ENCODE results near the gene PRM3.

PRM3 gene

DNA sequence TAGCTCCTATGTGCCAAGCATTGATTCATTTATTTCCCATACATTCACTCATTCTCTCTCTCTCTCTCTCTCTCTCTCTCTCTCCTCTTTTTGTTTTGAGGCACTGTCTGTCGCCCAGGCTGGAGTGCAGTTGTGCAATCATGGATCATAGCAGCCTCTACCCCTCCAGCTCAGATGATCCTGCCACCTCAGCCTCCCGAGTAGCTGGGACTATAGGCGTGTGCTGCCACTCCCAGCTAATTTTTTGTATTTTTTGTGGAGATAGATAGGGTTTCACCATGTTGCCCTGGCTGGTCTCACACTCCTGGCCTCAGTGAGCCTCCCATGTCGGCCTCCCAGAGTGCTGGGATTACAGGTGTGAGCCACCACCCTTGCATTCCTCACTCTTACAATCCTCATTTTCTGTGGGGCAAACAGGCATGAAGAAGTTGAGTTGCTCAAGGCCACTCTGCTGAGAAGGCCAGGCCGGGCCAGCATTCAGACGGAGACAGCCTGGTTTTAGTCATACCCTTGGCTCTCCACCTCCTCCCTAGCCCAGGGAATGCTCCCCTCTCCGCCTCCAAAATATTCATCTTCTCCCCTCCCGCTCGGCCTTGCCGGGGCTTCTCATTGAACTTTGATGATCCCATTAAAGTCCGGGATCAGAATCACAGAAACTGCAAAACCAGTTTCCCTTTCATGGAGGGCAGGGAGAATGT lies 3.6 kb upstream of the PRM3 start:
- no peak overlapping the region for H3K27ac ChIP-seq
- TF ChIP-seq, protein P1, sequence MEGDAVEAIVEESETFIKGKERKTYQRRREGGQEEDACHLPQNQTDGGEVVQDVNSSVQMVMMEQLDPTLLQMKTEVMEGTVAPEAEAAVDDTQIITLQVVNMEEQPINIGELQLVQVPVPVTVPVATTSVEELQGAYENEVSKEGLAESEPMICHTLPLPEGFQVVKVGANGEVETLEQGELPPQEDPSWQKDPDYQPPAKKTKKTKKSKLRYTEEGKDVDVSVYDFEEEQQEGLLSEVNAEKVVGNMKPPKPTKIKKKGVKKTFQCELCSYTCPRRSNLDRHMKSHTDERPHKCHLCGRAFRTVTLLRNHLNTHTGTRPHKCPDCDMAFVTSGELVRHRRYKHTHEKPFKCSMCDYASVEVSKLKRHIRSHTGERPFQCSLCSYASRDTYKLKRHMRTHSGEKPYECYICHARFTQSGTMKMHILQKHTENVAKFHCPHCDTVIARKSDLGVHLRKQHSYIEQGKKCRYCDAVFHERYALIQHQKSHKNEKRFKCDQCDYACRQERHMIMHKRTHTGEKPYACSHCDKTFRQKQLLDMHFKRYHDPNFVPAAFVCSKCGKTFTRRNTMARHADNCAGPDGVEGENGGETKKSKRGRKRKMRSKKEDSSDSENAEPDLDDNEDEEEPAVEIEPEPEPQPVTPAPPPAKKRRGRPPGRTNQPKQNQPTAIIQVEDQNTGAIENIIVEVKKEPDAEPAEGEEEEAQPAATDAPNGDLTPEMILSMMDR (conservative IDR thresholded peaks at IDR 0.05) = no peak

DNA sequence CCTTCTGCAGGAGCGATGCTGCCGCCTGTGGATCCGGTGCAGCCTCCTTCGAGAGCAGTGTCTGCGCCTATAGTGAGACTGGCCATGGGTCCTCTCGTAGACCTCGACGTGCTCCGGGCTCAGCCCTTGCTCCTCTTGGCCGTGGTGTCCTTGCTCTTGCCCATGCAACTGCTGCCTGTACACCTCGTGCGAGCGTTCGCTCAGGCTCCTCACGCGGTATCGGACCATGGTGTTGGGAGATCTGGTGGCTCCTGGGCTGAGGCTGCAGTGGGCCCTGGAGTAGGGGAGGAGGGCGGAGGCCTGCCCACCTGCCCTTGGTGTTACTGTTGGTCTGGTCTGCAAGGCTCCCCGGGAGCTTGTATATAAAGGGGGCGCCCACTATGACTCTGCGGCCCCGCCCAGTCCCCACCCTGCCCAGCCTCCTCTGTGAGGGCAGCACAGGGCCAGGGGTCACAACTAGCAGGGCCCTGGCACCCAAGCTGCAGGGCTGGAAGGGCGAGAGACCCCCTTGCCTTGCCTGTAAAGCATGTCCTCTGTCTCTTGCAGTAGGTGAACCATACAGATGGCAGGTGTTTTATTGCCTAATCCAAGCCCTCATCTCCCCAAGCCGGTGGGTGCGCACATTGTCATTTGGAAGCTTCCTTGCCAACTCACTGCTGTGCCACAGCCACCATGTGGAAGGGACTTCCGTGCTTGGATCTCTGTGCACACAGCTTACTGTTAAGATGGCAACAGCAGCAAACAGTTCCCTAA lies 2.9 kb upstream of the PRM3 start, which contains the start of gene PRM2:
Gene PRM2 (minus strand): TSS at position 338 of the 753 bp plus-strand sequence. CDS start 110 bp downstream, at position 228.
- H3K27ac ChIP-seq = no peak within 1 kb of the TSS
- TF ChIP-seq, protein P1 (conservative IDR thresholded peaks at IDR 0.05) = no peak

DNA sequence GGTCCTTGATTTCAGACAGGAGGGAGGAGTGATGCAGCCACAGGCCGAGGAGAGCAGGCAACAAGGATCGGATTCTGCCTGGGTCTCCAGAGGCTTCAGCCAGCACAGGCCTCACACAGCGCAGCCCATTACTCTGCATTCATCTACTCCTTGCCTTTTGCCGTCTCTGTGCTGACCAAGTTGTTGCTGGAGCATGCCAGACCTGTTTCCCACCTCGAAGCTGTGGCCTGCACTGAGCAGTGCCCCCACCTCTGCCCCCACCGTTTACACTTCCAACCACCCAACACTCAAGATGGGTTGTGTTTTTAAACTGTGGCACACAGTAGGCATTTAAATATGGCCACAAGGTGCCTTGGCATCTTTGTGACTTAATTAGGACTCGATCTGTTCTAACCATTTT lies 1.5 kb upstream of the PRM3 start:
- TF ChIP-seq, protein P1 (conservative IDR thresholded peaks at IDR 0.05) = no peak
- no peak overlapping the region for H3K27ac ChIP-seq

DNA sequence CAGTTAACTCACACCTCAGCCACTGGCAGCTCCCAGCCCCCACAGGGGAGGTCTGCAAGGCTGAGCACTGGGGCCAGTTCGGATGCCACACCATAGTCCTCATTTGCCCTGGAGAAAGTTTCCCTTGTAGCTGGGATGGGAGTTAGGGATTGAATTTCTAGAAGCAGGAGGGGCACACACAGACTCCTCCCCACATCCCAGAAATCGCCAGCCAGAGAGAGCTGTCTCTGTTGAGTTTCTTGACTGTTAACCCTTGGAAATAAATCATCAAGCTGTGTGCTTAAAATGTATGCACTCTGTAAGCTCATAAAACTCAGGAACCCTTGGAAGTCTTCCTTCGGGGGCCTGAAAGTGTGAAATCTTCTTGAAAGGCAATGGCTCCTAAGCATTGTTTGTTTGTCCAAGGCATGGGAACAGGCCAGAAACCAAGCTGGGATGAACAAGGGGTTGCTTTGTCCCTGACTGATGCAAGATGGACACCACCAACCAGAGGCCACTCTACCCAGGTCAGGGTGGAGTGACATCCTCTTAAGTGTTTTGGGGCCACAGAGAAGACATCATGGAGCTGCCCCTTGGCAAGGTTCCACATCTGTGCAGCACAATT lies 394 bp upstream of the PRM3 start:
- no peak overlapping the region for H3K27ac ChIP-seq
- TF ChIP-seq, protein P1 (conservative IDR thresholded peaks at IDR 0.05) = no peak

DNA sequence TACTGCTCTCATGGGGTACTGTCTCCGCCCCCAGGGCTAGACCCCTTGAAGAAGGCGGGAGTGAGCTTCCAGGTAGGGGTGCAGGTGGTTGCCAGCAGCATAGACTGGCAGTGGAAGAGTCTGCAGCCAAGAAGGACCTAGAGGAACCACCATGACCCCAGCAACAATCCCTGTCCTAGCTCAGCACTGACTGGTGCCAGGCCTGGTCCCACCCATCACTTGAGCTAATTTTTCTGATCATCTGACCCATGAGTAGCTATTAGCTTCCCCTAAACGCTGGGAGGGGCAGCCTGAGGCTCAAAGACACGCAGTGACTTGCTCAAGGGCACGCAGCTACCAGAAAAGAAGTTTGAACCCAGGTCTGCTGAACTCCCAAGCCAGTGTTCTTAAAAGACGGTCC lies 945 bp downstream of the PRM3 start:
- H3K27ac ChIP-seq = no peak overlapping the region
- TF ChIP-seq, protein P1 (conservative IDR thresholded peaks at IDR 0.05) = no peak

DNA sequence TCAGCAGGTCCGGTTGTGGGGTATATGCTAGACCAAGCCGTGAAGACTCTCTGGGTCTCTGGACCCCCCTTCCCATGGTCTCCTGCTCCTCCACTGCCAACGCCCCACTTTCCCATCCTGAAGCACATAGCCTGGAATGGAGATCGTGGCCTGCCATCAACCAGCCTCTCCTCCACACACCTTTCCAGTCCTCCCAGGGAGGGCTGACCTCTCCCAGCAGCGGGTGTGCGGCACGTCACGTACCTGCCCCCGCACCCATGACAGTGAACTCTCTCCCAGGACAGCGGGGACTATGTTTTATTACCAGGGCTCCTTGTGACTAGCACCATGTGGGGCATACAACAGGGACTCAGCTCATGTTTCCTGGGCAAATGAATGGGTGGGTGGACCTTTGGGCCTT lies 1.8 kb downstream of the PRM3 start:
- no peak overlapping the region for H3K27ac ChIP-seq
- TF ChIP-seq, protein P1 (conservative IDR thresholded peaks at IDR 0.05) = no peak

DNA sequence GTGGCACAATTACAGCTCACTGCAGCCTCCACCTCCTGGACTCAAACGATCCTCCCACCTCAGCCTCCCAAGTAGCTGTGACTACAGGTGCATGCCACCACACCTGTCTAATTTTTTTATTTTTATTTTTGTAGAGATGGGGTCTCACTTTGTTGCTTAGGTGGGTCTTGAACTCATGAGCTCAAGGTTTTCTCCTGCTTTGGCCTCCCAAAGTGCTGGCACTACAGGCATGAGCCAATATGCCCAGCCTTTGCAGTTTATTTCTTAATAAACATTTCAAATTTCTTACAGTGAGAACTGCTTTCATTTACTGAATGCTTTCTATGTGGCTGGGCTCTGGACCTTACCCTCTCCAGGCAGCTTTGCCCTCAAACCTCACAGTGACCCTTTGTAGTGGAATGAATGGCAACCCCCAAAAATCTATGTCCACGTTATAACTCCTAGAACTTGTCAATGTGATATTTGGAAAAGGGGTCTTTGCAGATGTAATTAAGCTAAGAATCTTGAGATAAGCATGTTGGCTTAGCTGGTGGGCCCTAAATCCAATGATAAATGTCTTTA lies 2.7 kb downstream of the PRM3 start:
- TF ChIP-seq, protein P1 (conservative IDR thresholded peaks at IDR 0.05) = no peak
- H3K27ac ChIP-seq = no peak overlapping the region

Measured in VCaP (cell line).